NCI-H128 (cell line): ENCODE results near the gene CDC123.
"Not testable (repeated sequence)": the region's sequence is repeated elsewhere in the genome, so short reads cannot be mapped to it uniquely, and the experiment has no call there.

Experiments
- DNase-seq: peaks from one replicate; lab custom pipeline; 2025; ENCODE audit not compliant: unreplicated experiment; lab: John Stamatoyannopoulos, UW

Gene CDC123

DNA sequence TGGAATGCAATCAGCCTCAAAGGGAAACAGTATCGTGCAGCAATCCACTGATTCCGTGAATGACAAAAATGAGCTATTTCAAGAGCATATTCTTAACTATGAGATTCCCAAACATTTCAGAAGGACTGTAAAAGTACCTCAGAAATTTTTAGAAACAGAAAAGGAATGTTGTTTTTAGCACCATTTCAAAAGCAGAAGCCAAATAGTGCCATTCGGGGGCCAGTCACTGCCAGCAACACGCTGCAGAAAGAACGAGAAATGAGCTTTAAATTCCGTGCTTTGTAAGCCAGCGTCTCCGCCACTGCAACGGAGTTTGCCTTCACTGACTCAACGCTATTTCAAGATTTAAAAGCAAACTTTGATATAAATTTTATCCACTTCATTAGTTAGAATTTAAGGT is 6.6 kb upstream of the CDC123 start:
- DNase-seq: no peak

DNA sequence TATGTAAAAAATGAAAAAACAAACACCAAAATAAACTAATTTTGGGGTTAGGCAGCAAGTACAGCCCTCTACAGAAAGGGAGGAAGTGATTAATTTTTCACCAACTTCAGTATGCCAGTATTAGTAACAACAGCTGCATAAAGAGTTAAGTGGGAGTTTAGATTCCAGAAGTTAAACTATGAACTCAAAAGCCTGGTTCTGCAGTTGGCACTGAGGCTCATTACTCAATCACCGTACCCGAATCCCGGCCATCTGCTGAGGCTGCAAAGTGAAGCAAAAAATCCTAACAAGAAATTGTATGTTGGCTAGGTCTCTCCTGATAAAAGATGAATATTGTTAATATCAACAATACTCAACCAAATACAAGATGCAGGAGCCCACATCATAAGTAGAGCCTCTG is 4.3 kb upstream of the CDC123 start:
- no peak for DNase-seq

DNA sequence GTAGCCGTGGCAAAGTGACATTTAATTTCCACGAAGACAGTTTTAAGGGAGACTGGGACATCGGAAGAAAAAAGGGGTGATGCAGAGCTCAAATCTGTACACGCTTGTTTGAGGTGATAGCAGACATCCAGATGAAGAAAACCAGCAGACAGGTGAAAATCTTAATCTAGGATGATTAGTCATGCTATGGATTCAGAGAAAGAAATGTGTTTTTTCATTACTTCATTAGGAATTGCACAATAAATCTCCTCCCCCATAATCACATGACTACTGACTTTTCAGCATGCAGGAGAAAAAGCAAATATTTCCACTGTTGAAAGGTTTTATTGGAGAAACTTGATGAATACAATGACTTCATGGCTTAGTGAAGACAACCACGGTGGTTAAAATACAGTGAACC is 2.8 kb upstream of the CDC123 start:
- DNase-seq: no peak

DNA sequence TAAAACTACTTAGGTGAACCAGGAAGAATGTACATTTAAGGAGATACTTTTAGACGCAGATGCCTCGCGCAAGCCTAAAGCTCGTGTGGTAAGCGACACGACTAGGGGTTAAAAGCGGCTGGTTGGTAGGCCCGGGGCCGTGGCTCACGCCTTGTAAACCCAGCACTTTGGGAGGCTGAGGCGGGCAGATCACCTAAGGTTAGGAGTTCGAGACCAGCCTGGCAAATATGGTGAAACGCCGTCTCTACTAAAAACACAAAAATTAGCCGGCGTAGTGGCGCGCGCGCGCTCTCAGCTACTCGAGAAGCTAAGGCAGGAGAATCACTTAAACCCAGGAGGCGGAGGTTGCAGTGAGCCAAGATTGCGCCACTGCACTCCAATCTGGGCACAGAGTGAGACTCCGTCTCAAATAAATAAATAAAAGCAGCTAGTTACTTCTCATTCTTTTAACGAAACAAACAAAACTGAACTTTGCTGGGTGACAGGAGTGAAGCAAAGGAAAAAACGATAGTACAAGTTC is 1.2 kb upstream of the CDC123 start:
- DNase-seq: no peak

DNA sequence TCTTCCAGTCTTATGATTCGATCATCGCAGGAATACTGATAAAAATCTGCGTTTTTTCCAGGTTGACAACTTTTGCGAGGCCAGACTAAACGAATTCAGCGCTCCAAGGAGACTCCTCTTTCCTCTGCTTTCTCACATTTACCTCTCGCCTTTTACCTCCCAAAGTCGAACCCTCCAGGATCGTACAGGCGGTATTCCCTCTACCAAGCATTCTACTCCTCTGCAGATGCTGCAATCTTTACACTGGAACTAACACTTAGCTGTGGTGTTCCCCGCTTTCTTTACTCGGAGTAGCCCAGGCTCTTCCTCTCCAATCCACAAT is 746 bp upstream of the CDC123 start:
- no peak for DNase-seq

DNA sequence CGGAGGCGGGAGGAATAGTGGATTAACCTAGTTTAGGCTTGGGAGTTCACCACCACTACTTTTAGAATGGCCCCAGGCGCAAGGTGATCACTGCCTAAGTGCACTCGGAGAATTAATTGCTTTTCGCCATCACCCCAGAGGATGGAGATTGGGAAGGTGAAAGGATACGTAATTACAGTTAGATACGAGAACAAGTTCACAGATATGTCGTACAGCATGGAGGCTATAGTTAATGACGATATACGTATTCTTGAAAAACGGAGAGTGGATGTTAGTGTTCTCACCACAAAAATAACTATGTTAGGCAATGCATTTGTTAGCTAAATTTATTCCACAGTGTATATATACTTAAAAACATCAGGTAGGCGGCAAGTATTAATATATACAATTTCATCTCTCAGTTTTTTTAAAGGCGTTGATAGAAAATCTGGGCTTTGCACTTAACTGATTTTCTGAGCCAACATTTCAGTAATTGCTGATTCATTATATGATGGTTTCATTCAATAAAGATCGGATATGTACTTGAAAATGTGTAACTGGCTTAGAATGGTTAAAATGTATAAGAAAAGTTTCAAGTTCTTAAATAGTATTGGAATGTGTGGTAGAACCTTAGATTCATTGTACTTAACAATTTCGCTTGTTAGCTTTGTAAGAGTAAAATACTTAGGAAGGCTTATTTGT is 683 bp downstream of the CDC123 start:
- no peak for DNase-seq

DNA sequence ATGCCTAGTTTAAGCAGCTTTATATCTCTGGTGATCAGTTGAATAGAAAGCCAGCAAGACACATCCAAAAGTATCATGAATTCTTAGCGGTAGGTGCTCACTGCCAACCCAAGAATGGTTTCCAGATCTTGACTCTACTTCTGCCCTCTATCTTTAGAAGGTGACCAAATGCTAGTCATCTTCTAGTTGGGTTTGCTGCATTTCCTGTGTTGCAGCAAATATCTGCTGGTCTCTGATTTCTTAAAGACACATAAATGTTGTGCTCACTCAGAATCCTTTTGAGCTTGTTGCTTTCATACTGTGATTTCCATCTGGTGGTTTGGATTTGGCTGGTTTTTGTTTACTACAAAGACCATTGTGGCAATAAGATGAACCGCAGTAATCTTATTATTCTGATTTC is 2.2 kb downstream of the CDC123 start:
- DNase-seq: no peak

DNA sequence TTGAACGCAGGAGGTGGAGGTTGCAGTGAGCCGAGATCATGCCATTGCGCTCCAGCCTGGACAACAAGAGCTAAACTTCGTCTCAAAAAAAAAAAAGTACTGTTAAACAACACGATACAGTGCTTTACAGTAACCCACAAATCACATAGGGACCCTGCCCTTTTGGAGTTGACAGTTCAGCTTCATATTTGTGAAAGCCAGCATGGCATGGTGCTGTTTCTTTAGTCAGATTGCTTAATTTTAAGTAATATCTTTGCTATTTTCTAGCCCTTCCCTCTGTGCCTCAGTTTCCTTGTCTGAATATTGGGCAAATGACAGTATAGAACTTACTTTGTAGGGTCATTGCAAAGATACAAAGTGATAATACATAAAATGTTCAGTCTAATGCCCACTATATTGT is 4.9 kb downstream of the CDC123 start:
- no peak for DNase-seq

DNA sequence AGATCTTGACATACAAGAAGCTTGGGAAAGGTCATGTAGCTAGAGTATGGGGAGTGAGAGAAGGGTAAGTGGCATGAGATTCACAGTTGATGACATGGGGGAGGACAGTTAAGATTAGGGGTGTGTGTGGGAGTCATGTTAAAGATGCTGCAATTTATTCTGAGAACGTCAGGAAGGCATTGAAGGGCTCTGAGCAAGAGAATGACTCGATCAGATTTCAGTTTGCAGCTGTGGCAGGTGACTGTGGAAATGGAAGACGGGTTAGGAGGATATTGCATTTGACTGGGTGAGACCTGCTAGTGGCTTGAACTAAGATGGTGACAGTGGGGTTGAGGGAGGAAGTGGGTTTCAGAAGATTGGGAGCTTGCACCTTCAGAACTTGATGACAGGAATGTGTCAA is 5.6 kb downstream of the CDC123 start:
- DNase-seq: no peak

DNA sequence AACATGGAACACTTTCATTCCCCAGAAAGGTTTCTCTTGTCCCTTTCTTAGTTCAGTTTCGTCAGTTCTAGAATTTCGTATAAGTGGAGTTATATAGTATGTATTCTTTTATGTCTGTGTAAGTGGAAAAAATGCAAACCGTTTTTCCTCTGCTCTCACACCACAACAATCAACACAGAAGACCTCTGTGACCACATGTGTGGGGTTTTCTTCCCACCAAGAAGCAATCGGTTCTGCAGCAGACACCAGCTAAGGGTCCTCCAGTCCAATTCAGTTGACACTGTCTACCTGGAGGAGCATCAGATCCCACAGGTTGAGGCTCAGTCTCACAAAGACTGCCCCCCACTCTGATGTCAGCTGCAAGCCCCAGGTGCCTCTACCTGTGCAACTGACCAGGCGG is 6.2 kb downstream of the CDC123 start:
- DNase-seq: no peak

DNA sequence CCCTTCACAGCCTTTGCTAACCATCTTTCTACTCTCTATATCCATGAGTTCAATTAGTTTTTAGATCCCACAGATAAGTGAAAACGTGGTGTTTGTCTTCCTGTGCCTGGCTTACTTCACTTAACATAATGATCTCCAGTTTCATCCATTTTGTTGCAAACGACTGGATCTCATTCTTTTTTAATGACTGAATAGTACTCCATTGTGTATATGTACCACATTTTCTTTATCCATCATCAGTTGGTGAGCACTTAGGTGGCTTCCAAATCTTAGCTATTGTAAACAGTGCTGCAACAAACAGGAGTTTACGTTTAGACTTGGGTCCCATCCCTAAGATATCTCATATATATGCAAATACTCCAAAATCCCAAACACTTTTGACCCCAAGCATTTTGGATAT is 9.1 kb downstream of the CDC123 start:
- DNase-seq: no peak

DNA sequence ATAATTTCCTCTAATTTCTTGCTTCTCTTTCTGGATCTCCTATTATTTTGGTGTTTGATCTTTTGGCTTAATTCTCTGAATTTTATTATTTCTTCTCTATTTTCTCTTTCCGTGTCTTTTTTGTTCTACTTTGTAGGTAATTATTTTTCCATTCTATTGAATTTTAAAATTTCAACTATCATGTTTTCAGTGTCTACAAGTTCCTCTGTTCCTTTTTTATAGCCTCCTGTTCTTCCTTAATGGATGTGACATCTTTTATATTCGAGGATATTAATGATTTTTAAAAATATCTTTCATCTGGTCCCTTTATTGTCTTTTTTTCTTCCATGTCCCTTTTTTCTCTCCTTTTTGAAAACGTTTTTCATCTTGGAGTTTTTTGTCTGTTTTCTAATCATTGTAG is 11.1 kb downstream of the CDC123 start:
- no peak for DNase-seq

DNA sequence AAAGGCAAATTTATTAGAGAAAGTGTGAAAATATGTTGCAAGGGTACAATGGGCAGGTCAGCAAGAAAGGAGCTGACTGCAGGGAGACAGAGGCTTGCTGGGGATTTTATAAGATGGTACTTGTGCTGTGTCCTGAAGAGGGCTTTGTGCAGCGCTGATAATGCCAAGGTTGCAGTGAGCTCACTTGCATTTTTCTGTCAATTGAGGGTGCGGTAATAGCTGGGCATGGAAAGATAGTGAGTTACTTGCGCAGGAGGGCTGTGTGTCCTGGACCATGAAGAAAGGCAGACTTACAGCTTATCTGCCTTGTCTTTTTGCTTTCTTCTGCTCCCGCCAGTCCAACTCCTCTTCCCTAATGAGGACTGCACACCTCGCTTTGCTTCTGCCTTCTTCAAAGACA is 12.5 kb downstream of the CDC123 start:
- DNase-seq: no peak

DNA sequence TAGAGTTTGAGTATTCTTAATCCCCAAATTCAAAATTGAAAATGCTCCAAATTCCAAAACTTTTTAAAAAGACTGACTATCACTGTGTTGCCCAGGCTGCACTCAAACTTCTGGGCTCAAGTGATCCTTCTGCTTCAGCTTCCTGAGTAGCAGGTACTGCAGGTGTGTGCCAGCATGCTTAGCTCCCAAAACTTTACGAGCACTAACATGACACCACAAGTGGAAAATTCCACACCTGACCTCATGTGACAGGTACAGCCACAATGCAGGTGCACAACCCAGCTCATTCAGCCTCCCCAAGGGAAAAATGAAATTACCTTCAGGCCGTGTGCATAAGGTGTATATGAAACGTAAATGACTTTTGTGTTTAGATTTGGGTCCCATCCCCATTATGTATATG is 16.5 kb downstream of the CDC123 start:
- no peak for DNase-seq

DNA sequence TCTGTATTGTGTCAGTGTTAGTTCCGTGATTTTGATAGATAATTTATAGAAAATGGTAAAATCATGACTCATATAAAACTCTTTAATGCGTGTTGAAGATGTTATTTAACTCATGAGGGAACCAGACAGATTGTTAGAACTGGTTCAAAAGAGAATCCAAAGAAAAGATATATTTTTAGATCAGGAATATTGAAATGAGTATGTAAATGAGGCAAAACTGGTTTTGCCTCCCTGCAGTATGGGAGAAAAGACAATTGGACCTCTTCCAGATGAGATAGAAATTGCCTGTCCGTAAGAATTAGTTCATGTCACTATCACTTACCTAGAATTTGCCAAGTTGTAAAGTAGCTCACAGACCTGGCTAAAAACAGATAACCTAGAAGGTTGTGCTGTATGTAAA is 17.6 kb downstream of the CDC123 start:
- no peak for DNase-seq

DNA sequence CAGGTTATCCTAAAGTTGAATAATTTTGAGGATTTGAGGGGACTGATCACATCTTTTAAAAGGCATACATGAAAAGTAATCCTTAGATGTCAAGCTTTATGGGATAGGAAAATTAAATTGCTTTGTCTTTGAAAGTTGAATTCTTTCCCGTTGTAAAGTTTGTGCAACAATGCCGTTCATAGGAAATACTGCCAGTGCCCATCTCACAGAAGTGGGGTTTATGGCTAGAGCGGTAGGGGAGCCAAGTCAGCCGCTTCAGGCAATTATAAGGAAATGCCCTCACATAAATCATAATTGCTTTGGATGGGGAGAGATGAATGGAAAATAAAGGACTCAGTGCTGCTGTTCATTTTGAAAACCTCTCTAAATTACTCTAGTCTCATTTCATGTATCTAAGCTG is 18.1 kb downstream of the CDC123 start:
- DNase-seq: no peak

DNA sequence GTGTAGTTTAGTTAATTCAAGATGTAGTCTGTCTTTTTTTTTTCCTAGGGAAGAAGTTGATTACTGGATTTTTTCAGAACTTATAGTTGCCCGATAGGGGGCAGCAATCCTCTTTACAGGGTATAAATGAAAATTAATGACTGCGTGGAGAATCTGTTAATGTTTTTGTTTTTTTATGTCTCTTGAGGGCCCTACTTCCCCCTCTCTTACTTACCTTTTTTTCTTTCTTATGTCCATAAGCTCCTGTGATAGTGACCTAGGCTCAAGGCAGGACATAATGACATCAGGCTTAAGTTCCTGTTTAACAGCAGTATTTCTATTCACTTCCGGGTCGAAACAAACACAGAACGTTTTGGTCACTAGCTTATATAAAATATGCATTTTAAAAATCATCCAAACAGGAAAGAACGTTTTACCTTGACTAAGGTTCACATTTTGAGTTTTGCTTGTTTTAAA is 18.8 kb downstream of the CDC123 start:
- DNase-seq: no peak

DNA sequence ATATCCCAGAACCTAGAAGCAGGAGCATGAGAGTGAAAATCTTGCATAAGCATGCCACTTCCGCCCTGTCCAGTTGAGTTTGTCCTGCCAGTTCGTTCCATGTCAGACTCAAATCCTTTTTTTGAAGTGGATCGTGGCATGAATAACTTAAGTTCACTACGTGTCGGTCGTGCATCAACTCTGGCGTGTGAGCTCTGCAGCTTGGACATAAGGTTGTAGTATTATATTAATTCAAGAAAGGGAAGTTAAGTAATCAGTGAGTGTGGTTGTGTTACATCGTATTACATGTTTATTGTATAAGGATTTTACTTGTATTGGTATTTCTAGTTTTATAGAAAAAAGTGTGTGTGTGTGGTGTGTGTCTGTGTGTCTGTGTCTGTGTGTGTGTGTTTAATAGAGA is 23.0 kb downstream of the CDC123 start:
- no peak for DNase-seq

DNA sequence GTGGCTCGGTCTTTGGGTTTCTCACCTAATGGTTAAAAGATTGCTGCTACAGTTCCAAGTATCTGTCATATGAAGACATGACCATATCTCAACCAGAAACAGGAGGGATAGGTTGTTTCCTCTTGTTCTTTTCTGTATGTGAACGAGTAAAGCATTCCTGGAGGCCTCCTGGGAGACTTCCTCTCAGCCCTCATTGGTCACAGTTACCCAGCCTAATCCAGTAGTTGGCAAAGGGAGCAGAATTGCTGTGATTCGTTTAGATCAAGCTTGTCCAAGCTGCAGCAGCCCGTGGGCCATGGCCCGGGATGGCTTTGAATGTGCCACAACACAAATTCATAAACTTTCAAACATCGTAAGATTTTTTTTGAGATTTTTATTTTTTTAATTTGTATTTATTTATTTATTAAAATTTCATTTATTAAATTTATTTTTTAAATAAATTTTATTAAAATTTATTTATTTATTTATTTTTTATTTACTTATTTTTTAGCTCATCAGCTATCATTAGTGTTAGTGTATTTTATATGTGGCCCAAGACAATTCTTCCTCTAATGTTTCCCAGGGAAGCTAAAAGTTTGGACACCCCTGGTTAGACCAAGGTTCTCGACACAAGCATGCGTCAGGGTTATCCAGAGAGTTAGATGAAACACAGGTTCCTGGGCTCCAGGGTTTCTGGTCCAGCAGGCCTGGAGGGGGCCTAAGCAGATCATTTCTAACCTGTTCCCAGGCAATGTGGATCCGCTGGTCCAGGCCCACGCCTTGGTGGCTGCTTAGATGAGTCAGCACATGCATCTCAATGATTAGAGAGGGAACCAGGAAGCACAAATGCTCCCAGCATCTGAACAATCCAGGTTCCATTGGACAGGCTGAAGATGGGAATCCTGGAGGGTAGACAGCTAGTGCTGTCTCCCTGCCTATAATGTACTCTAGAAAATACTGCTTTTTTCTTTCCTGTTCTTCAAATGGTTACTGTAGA is 25.6 kb downstream of the CDC123 start:
- no peak for DNase-seq

DNA sequence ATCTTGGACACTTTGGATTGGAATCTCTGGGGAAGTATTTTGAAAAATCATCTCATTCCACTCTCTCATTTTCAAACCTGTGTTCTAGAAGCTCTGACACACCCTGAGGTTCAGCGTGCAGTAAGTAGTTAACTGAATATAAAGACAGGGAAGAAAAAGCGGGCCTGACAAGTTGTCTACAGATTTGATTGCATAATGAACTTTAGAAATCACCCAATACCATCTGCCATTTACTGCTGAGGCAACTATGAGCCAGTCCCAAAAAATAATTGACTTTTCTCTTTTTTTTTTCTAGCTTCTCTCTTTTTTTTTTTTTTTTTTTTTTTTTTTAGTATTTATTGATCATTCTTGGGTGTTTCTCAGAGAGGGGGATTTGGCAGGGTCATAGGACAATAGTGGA is 29.5 kb downstream of the CDC123 start:
- no peak for DNase-seq

DNA sequence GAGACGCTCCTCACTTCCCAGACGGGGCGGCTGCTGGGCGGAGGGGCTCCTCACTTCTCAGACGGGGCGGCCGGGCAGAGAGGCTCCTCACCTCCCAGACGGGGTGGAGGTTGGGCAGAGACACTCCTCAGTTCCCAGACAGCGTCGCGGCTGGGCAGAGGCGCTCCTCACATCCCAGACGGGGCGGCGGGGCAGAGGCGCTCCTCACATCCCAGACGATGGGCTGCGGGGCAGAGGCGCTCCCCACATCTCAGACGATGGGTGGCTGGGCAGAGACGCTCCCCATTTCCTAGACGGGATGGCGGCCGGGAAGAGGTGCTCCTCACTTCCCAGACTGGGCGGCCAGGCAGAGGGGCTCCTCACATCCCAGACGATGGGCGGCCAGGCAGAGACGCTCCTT is 30.4 kb downstream of the CDC123 start:
- DNase-seq: not testable (repeated sequence)

DNA sequence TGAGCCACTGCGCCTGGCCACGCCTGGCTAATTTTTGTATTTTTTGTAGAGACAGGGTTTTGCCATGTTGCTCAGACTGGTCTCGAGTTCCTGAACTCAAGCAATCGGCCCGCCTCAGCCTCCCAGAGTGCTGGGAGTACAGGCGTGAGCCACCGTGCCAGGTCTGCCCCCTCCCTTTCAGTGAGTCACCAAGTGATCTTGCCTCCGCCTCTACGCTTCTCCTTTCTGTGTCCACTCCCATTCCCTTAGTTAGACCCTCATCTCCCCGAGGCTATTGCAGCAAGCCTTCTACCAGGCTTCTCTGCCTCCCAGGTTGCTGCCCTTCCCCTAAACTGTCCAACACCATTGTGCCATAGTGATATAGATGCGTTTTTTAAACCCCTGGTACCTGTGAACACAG is 32.9 kb downstream of the CDC123 start:
- no peak for DNase-seq
